ENCODE measurements around the gene TRIM47. TPM values are rescaled to one million over a fixed set of nuclear protein-coding genes. Genes with fewer than 3 reads are reported as not detected.

Gene TRIM47
- total and polyA plus RNA-seq, 2 of the 13 experiments (the other 11 are each of a cell fraction or from before 2014, with no cell fraction given) = 33.5 to 82.0 TPM

GRCh38 chr17:75892556-75893224 is 14.3 kb upstream of the TRIM47 start (continued):
- TF ChIP-seq SCMH1 (CRISPR knock-in tag; IDR thresholded peaks at IDR 0.05; ENCODE audit: borderline replicate concordance) = no peak
- no peak; the same call in 1 of the 2 replicates for TF ChIP-seq SOX5 (CRISPR knock-in tag; IDR thresholded peaks at IDR 0.05; ENCODE audit: borderline replicate concordance)
- peak; percentile 2; the same call in 1 of the 2 replicates for TF ChIP-seq ETV5 (CRISPR knock-in tag; IDR thresholded peaks at IDR 0.05; ENCODE audit: borderline replicate concordance)
- peak; percentile 38; the same call in 1 of the 2 replicates for TF ChIP-seq PHF20 (CRISPR knock-in tag; IDR thresholded peaks at IDR 0.05)
- TF ChIP-seq THAP7 (CRISPR knock-in tag; IDR thresholded peaks at IDR 0.05) = peak; percentile 71; the same call in 1 of the 2 replicates
- TF ChIP-seq ATF4 (CRISPR knock-in tag; IDR thresholded peaks at IDR 0.05) = no peak
- peak; percentile 17; the same call in 1 of the 2 replicates for TF ChIP-seq TP53 (CRISPR knock-in tag; conservative IDR thresholded peaks at IDR 0.05)
- TF ChIP-seq ZNF318 (CRISPR knock-in tag; IDR thresholded peaks at IDR 0.05) = peak; percentile 17; the same call in 1 of the 2 replicates
- TF ChIP-seq ATF7 (IDR thresholded peaks at IDR 0.05) = no peak
- TF ChIP-seq ATF7 (CRISPR knock-in tag; IDR thresholded peaks at IDR 0.05) = peak; percentile 39; the same call in 1 of the 2 replicates
- peak; percentile 86 for TF ChIP-seq KLF12 (CRISPR knock-in tag; IDR thresholded peaks at IDR 0.05; ENCODE audit: borderline replicate concordance)
- peak in 1 of 2 experiments; percentile 75; a peak in 2 of 4 replicates for TF ChIP-seq POLR2A (IDR thresholded peaks at IDR 0.05; ENCODE audit: insufficient read depth in 1 of 2, low read depth in 2 of 2, low read length in 2 of 2)
- TF ChIP-seq MED8 (CRISPR knock-in tag; IDR thresholded peaks at IDR 0.05; ENCODE audit: insufficient replicate concordance) = no peak
- no peak for TF ChIP-seq MEF2D (CRISPR knock-in tag; IDR thresholded peaks at IDR 0.05)
- TF ChIP-seq ZNF343 (CRISPR knock-in tag; IDR thresholded peaks at IDR 0.05) = peak; percentile 80; the same call in 1 of the 2 replicates
- peak; percentile 55; the same call in 1 of the 2 replicates for TF ChIP-seq KDM3A (CRISPR knock-in tag; IDR thresholded peaks at IDR 0.05; ENCODE audit: low read depth)
- TF ChIP-seq ZKSCAN8 (CRISPR knock-in tag; IDR thresholded peaks at IDR 0.05; ENCODE audit: borderline replicate concordance) = peak; percentile 48; the same call in 1 of the 2 replicates
- TF ChIP-seq ERF (CRISPR knock-in tag; IDR thresholded peaks at IDR 0.05) = peak; percentile 64
- no peak for TF ChIP-seq ZNF512 (CRISPR knock-in tag; IDR thresholded peaks at IDR 0.05)

Data from HepG2 (cell line).